Frontal cortex (tissue), 4 donors: ENCODE data around the gene DNMT3A. TPM values are rescaled to one million over a fixed set of nuclear protein-coding genes. Genes with fewer than 3 reads are reported as not detected.
A peak's percentile ranks its signal among the peaks of the same experiment; 100 is the strongest.

ENCODE experiments used
- DNase-seq, 2 donors: peaks; one replicate each; pipeline ENCODE4 v3.0.0; 2012; ENCODE audit warnings: low spot score in 2 of 2
- FAIRE-seq: peaks from 2 replicates; lab custom pipeline; 2012; peaks lifted over from hg19 to GRCh38; lab: Jason Lieb, UNC
- total RNA-seq: library from RNA; depleted of rRNA; stranded (reverse); fragments of >200 nt; gene quantifications from one replicate; pipeline ENCODE4 v1.2.3, GENCODE V29; 2014
- donor health status: control.
- donor health status: control.
- donor health status: control.

DNMT3A gene
- total RNA-seq, 1 donor from 2014 or later, result 71.3 TPM

DNA sequence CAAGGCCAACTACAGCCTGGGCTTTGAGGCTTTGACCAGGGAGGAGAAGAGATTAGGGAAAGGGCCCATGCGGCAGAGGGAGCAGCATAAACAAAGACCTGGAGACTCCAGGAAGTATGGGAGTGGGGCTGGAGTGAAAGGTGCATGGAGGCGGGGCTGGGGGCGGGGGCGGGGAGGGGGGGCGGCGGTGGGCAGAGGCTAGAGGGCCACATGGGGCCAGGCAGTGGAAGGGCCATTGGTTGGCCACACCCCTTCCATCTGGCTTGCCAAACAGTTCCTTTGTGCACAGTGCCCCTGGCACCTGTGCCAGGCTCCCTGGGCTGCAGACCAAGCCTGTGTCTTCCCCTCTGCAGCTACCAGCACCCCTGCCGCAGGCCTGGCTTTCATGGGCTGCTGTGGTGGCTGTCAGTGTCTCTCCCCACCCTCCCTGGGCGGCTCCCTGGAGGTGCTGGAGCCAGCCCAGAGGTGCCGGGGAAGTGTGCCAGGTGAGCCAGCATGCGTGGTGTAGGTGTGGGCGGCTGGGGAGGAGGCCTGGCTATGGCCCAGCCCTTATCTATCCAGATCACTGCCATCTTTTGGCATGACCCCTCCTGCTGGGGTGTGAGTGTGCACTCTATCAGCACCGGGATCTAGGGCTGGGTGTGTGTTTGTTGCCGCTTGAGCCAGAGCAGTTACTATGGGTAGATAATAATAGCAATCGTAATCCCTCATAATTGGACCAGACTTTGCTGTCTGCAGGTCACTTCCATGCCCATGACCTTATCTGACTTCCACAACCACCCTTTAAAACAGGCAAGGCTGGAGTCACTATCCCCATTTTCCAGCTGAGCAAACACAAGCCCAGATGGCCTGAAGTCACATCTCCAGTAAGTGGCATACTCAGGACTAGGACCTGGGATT, 30.5 kb downstream of the DNMT3A start:
- FAIRE-seq (no peak), DNase-seq (no peak)

DNA sequence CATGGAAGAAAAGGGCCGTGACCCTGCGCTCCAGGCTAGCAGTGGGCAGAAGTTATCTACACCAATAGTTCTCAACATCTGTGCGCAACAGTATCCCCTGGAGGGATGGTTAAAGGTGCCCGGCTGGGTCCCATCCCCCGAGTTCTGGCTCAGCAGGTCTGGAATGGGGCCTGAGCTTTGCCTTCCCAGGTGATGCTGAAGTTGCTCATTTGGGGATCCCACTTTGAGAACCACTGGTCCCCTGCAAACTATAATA, 31.1 kb downstream of the DNMT3A start:
- no peak for DNase-seq
- no peak for FAIRE-seq

DNA sequence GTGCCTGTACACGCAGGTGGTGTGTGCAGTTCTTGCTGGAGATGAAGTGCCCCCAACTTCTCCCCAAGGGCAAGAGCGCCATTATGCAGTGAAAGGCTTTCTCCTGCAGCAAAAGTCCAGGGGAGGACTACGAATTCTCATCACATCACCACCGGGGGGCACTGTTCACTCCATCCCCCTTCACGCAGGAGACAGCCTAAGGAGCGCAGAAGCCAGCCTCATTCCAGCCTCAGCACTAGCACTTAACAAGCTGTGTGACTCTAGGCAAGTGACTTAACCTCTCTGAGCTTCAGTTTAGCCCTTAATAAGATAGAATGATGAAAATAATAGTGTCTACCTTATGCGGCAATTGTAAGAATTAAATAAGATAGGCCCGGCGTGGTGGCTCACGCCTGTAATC, 32.3 kb downstream of the DNMT3A start:
- FAIRE-seq (no peak), DNase-seq (peak in 1 of 2 donors; percentile 63)

DNA sequence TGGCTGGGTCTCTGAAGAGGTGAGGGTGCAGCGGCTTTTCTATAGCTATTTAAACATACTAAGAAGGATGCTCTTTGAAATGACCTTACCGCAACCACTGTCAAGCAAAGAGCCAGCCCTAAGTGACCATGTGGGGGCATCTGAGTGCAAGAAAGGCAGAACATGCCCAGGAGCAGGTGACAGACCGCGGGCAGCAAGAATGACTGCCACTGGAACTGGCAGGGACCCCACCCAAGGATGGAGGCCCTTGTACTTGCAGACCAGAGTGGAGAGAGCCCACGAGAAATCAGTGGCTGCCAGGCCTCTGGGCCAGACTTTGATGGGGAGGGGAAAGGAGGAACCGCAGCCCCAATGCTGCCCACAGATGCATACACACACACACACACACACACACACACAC, 33.1 kb downstream of the DNMT3A start:
- FAIRE-seq (no peak), DNase-seq (peak in 1 of 2 donors; percentile 57)

DNA sequence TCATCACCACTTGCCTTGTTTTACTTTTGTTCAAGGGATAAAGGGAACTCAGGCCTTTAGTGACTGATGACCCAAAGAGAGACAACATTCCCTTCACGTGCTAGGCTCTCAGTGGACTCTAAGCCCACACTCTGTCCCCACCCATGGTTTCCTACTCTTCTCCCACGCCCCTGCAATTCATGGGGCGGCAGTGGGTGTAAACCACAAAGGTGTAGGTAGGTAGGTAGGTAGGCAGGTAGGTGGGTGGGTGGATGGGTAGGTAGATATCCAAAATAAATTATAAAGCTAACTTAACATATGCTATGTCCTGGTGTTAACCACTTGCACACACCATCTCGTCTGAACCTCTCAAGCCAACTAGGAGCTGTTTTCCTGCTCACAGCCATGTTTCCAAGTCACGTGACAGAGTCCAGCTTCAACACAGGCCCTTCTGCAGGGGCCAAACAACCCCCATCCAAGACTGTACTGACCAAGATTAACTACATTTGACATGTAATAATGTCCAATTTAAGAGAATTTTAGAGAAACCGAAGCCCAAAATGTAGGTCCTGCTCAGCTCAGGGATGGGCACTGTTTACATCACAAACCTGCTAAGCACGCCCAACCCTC, 33.7 kb downstream of the DNMT3A start:
- DNase-seq (peak in 1 of 2 donors; percentile 66), FAIRE-seq (no peak)

DNA sequence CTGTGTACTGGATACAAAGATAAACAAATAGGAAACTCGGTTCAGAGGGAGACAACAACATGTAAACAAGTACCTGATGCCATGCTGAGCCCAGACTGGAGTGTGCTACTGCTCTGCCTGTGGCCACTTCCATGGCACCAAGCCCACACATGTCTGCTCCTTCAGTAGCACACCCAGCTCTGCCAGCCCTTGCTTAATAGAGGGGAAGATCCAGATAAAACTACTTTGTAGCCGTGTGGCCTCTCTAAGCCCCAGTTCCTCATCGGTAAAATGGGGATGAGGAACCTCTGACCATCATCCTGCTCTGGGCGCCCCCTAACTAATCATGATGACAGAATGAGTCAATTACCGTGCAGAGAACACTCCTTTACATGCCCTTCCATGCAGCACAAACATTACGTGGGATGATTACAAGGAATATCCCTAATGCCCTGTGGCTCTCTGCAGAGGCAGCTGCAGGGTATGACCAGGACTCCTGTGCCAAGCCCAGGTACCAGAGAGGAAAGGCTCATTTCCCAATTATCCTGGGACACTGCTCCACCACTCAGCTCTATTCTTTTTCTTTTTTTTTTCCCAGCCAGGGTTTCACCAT, 34.9 kb downstream of the DNMT3A start:
- DNase-seq (no peak), FAIRE-seq (no peak)

DNA sequence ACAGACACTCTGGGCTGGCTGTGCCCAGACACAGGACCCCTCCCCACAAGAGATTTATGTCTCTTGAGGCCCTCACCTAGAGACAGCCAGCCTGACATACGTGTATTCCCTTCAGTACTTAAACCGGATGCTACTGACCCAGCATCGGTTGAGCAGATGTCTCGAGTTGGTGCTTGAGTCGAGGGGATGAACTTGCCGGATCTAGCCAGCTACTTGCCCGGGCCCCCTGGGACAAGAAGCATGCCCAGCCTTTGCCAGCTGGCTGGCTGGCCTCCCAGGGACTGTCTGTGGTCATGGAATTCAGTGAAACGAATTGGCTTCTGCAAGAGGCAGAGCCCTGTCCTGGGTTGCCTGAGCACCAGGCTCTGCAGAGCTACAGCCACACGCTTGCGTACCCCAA, 36.0 kb downstream of the DNMT3A start:
- DNase-seq (no peak), FAIRE-seq (no peak)

DNA sequence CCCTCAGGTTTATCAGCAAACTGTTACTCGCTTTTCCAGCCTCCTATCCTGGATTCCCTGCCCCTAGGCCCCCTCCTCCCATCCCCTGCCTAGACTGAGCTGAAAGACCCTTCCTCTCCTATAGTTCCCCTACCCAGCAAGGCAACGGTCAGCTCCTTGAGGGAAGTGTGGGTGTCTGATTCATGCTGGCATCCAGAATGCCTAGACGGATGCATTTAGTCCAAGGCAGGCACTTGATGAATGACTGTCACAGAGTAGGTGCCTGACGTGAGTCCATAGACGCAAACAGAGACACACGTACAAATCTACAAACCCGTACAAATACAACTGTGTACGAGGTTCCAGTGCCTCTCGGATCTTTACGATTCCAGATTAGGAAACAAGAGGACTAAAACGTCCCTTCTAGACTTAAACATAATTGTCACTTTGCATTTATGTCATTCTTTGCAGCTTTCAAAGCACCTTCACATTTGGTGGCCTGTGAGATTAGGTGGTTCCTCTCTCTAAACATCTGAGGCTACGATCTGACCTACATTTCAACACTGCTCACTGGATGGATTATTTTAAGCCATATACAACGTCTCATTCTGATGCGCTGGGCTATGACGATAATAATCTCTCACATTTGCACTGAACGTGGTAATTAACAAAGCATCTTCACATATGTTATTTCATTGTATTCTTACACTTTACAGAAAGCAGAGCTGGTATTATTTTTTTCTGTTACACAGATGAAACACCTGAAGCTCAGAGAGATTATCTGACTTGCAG, 36.7 kb downstream of the DNMT3A start:
- FAIRE-seq, result no peak
- DNase-seq, result no peak

DNA sequence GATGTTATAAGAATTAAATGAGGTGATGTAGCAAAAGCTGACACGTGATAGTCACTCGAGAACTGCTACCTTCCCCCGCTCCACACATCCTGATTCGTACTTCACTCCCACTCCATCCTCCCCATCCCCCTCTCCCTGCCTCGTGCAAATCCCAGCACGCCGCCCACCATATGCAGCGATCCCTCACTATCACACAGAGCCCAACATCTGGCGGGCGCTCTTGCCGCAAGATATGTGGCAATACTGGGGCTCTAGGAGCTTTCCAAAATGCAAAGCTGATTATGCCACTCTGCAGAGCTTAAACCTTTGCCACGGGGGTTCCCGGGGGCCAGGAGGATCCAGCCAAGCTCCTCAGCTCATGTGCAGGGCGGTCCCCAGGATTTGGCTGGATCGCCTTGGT, 37.4 kb downstream of the DNMT3A start:
- DNase-seq, result no peak
- no peak for FAIRE-seq

DNA sequence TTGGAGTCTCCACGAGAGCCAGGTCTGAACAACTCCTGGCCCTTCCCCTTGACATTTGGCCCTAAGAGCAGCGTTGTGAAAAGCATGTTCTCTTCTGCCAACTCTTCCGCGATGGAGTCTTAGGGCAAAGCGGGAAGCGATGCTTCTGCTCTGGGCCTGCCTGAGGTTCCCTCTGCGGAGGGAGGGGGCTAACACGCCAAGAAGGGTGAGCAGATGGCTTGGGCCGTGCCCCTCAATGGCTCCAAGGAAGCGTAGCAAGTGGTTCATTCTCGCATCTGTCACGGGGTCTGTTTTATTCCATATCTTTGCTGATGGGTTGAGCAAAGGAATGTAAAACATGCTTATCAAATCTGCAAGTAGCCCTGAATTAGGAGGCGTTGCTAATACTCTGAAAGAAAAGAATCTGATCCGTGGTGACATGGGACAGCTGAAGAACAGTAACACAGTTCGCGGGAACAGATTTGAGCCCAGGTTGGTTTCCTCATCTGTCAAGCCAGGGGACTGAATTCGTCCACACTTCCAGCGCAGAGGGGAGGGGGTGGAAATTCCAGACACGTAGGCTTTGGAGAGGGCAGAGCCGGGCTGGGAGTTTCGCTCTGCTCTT, 38.0 kb downstream of the DNMT3A start:
- no peak for FAIRE-seq
- no peak for DNase-seq

DNA sequence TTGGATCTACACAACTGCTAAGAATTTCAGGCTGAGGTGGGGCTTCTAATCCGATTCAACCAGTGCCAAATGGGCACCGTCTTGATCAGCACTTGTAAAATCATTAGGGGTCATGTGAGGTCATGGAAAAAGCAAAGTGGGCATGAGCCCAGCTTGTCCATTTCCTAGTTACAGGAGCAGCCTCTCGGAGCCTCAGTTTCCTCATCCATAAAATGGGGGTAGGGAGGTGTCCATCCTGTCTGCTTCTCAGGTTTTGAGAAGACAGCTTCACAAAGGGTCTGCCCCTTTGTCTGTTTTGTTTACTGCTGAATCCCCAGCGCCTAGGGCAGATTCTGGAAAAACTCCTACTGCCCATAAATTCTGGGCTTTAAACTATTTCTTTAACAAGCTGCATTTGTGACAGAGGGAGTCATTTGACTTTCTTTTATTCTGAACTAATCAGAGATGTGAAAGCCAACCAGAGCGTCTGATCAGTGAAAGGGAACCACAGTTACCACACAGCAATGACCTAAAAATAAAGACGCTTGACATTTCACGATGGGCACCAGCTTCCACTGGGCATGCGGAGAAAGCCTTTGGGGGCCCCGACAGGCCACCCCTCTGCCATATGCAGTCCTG, 38.9 kb downstream of the DNMT3A start:
- DNase-seq, result no peak
- FAIRE-seq, result no peak

DNA sequence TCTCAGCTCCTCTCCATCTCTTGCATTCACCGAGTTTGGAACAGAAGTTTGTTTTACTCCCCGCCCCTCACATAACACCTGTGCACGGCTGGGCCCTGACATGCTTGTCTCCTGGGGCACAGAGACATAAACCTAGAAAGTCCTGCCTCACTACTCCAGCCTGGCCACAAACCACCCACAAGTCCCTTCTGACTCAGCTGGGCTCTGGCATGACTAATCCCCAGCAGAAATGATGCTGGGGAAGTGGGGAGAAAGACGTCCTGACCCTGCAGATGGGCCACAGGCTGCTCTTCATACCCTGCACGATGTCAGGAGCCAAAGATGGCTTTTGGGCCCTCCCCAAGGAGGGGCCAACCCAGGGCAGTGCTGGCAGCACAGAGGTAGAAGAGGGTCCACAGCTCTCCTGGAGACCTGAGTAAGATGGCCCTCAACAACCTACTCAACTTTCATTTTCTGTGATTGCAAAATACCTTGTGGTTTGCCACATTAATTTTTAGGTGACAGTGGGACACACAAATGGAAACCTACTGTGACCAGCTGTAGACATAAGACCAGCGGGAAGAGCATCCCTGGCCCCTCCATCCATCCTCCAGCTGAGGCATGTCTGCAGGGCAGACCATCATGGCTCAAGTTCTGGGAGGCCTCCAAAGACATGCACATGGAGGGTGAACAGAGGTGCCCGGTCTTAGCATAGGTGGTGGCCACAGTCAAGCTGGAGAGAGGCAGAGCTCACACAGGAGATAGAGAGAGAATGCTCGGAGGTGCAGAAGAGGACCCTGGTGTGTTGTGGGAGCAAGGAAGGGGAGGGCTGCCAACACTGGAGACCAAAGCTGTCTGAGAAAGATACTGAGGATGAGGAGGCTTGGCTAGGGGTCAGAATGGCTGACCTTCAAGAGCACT, 40.0 kb downstream of the DNMT3A start:
- no peak for DNase-seq
- no peak for FAIRE-seq

DNA sequence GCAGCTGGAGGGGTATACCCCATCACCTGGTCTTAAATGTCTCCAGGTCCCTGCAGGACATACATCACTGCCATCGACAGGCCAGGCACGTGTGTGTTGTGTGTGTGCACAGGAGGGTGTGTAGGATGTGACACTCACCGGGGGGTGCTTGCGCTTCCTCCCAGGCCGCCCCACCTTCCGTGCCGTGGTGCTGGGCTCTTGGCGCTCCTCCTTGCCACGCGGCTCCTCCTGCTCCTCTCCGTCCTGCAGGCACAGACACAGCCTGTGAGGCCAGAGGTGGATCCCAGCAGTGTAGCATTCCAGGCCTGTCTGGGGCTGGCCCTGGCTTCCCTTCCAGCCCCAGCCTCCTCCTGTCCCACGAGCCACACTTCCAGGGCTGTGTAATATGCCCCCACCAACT, 41.7 kb downstream of the DNMT3A start:
- FAIRE-seq (no peak), DNase-seq (no peak)

DNA sequence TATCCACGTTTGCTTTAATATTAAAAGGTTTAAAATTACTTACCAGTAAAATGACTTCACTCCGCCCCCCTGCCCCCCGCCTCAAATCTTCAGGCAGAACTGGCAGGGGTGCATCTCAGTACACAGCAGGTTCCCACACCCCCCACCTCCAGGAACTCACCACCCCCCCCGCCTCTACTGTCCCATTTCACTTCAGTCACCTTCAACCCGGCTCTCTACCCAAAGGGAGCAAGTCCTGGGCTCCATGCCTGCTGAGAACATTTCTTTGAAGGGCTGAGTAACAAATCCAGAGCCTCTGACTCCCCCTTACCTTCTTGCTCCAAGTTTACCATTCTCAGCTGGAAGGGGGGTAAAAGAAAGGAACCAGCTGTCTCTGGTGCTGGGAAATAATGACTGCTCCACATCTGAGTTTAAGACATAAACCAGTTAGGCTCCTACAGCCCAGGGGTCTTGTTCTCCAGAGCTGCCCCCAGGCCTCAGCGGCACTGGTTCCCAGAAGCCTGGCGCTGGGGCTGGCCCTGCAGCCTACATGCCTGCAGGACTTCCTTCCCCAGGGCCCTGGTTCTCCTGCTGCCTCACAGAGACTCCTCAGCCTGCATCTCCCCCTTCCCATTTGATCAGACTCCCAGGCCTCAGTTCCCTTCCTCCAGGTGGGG, 42.8 kb downstream of the DNMT3A start:
- DNase-seq (no peak), FAIRE-seq (no peak)

DNA sequence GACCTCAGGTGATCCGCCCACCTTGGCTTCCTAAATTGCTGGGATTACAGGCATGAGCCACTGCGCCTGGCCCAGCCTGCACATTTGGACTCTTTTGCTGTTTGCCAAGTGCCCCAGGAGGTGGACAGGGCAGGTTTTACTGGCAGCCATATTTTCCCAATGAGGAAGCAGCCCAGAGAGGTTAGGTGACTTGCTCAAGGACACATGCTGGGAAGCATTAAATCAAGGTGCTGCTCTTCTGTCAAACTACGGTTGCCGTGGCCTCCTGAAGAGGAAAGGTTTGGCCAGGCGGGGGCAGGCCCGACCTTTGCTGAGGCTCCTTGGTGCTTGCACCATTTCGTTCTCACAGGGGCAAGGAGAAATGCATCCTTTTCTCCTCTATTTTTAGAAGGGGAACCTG, 44.0 kb downstream of the DNMT3A start:
- FAIRE-seq, result no peak
- DNase-seq, result no peak

DNA sequence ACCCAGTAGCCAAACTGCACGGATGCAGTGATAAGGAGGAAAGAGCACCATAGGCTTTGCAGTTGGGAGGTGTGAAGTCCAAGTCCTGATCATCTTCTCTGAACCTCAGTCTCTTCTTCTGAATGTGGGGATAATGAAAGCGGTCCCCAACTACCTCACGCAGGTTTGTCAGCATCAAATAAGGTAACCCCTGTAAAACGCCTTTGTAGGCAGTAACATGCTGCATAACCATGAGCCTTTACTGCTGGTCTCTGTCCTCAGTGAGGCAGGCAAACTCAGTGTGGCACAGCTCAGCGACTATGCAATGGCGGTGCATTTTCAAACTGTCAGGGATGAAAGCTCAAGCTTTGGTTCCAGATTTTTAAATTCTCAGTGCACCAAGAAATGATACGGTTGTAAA, 46.1 kb downstream of the DNMT3A start:
- DNase-seq (no peak), FAIRE-seq (no peak)

DNA sequence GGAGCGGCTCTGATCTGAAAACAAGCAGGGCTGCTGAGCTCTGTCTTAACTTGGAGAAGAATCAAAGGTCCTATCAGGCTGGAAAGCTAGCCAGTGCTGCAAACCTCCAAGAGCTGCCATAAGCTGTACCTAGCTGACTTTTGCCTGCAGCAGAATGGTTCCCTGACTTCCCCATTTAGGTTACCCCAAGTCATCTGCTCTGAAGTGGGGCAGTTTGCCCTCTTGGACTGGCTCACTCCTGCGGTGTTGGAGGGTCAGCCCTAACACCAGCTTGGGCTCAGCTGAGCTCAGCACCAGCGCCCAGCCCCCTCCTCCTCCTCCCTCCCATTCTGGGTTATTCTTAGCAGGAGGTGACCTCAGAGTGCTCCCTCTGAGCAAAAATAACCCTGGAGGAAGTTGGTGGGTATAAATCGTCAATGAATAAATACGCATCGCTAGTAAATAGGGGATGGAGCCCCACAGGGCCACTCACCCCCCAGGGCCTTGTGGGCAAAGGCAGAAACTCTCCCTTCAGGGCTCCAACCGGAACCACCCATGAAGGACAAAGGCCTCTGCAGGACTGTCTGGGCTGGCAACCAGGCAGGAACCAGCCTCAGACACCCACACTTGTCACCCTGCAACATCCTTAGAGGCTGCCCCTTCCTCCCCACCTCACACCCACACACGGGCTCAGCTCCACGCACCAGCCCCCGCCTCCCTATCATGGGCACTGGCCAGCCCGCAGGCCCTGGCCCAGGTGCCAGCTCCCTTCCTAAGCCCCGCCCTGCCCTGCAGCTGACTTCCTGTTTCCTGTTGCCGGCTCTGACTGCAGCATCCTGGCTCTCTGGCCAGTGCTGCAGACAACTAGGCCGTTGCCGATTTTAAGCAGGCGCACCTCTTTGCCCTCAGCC, 46.9 kb downstream of the DNMT3A start:
- DNase-seq (peak in 1 of 2 donors; percentile 82), FAIRE-seq (no peak)
